Measurements from ENCODE around the gene ATP6V0D1.
"Not testable (repeated sequence)": the region's sequence is repeated elsewhere in the genome, so short reads cannot be mapped to it uniquely, and the experiment has no call there.

ATP6V0D1 gene

DNA sequence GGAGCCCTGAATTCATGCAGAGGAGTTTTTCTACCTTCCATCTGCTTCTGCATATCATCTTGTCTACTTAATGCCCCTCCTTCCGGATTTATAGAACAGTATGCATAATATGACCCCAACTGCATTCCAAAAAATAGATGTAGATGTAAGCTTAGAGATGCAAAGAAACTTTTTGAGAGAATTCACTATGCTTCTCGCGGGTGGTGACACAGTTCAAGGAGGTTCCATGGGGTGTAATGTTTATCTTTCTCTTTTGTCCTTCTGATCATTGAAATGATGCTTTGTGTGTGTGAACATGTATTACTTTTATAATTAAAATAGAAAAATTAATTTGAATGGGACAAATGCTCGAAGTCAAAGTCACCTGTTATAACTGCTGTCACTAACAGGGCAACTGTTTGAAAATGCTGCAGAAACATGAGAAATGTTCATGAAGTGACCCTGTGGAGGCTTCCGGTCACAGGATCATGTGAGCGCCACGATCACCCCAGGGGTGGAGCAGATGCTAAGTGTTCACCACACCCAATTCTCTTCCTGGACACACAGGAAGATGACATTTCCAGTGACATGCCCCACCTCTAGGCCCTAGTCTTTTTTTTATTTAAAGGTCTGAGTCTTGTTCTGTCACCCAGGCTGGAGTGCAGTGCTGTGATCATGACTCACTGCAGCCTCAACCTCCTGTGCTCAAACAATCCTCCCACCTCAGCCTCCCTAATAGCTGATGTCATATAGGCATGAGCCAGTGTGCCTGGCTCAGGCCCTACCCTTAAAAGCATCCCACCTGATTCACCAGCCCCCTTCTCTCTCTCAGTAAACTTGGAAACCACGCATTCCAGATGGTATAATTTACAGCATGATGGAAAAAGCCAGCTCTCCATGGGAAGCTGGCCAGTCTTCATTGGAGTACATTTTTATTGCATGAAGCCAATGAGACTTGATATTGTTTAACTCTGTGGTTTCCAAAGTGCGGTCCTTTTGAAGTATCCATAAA, 23.4 kb upstream of the ATP6V0D1 start:
- DNase-seq (ENCODE audit: low read depth in 2 of 2), result peak; percentile 35 to 41

- no peak for DNase-seq (ENCODE audit: low read depth in 2 of 2)
Observed at GRCh38 chr16:67499106-67499505, 18.1 kb upstream of the ATP6V0D1 start.

GRCh38 chr16:67490335-67491096, 9.6 kb upstream of the ATP6V0D1 start:
- no peak for DNase-seq (ENCODE audit: low read depth in 2 of 2)

- no peak for DNase-seq (ENCODE audit: low read depth in 2 of 2)
Observed at GRCh38 chr16:67489401-67490083, 8.6 kb upstream of the ATP6V0D1 start.

DNA sequence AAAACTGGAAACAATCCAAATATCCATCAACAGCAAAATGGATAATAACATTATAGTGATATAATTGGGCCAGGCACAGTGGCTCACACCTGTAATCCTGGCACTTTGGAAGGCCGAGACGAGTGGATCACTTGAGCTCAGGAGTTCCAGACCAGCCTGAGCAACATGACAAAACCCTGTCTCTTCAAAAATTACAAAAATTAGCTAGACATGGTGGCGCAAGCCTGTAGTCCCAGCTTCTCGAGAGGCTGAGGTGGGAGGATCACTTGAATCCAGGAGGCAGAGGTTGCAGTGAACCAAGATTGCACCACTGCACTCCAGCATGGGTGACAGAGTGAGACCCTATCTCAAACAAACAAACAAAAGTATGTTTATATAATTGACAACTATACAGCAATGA, 6.6 kb upstream of the ATP6V0D1 start:
- not testable (repeated sequence) for DNase-seq (ENCODE audit: low read depth in 2 of 2)

DNA sequence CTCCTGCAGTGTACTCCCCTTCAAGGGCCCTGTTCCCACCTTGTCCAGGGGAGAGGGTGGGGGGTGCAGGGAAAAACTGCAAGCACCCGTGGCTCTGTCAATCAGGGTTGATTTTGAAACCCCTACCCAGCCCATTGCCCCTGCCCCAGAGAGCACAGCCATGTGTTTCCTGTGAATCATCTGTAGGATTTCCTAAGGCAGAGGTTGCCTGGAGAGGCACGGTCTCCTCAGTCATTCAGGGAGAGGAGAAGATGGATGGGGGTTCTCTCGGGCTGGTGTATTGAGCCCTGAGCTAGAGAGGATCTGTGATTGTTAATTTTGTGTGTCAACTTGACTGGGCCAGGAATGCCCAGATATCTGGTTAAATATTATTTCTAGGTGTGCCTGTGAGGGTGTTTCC, 5.8 kb upstream of the ATP6V0D1 start:
- DNase-seq (ENCODE audit: low read depth in 2 of 2), result no peak

DNA sequence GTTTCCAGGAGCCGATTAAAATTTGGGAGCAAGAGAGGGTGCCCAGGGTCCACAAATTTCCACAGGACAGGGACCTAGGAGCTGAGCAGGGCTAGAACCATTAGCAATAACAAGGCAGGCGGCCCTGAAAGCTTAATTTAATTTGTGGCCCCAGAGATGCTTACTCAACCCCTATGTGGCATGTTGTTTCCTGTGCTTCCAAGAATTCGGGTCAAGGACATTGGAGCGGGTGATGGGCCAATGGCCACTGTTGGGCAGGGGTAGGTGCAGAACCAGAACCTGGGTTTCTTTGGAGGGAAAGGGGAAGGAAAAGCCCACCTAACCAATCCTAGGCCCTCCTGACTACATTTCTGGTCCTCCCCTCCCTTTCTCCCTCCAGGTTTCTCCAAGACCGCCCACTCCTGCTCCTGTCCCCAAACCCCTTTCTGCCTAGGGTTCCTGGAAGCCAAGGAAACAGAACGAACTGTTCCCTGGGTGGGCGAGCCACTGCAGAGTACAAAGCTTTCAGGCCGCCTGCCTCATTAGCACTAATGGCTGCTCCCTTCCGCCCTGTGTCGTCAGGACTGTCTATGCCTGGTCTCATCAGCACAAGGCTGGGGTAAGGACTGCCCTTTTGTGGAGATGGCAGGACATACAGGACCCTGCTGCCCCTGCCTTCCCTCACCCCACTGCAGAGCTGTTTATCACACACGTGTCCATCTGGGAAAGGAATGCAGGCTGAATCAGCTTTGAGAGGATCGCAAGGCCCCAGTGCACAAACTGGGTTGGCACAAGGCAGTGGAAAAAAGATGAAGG, 3.0 kb upstream of the ATP6V0D1 start:
- DNase-seq (ENCODE audit: low read depth in 2 of 2), result no peak

DNA sequence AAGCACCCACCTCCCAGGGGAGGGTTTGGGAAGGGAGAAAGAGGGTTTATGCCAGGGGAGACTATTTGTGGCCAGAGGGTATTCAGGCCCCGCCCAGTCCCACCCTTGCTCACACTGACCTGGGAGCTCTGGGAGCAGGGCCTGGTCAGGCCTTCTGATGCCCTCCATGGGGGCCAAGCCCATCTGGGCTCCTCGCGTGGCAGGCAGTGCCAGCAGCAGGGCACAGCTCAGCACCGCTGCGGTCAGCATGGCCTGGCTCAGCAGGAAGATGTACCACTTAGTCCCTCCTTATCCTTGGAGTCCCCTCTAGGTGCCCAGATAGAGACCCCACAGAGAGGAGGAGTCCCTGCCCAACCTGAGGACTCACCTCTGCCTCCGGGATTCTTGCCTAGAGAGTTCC, 2.2 kb upstream of the ATP6V0D1 start, which contains the start of gene AGRP:
Gene AGRP, minus strand, starts transcription at position 398 of the 400 bp plus-strand sequence. Its CDS starts 149 bp downstream, at position 249.
- DNase-seq (ENCODE audit: low read depth in 2 of 2), result no peak

DNA sequence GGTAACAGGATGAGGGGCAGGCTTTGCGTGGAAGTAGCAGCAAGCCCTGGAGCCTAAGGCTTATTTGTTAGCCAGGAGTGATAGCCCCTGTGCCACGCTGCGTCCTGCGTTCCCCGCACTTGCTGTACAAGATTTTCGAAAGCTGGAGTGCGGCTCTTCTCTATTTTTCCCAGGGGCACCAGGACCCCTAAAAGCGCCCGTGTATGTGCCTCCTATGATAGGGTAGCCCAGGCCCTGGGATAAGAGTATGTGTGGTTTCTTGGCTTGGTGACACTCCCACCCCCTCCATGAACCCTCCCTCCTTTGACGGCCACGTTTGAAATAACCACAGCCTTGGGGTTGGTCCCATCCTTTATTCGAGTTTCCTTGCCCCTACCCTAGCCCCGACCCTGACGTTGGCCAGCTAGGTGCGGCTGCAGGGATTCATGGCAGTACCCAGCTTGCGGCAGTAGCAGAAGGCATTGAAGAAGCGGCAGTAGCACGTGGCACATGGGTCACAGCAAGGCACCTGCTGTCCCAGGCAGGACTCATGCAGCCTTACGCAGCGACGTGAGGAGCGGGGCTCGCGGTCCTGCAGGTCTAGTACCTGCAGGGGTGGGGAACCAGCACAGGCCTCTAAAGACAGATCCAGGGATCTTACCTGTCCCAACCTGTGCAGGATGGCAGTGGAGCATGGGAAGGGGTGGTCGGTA, 1.4 kb upstream of the ATP6V0D1 start:
- no peak for DNase-seq (ENCODE audit: low read depth in 2 of 2)

DNA sequence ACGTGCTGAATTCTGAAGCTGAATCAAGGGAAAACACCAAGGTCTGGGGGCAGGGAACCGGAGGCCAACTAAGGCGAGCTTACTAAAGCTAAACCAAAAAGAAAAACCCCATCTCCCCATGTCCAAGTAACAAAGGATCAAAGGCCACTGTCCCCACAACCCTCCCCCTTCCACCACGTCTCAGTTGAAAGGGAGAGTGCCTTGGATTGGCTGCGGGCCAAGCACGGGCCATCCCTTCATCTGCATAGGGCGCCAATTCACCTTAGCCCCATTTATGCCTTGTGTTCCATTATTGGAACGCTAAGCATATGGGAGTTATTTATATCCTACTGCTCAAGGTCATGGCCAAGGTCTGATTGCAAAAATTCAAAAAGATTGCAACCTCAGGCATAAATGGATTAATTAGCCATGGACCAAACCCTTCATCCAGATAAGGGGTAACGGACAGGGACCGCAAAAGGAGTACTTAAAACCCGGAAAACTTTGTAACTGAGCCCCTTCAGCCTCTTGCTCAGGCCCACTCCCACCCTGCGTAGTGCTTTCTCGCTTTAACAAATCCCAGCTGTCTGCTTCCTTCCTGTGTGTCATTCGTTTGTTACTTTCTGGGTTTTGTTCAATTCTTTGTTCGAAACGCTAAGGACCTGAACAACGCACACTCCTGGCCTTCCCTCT, 740 bp upstream of the ATP6V0D1 start:
- peak; percentile 3 to 18 for DNase-seq (ENCODE audit: low read depth in 2 of 2)

- DNase-seq (ENCODE audit: low read depth in 2 of 2), result no peak
Observed at GRCh38 chr16:67477960-67478554, 2.9 kb downstream of the ATP6V0D1 start.

DNA sequence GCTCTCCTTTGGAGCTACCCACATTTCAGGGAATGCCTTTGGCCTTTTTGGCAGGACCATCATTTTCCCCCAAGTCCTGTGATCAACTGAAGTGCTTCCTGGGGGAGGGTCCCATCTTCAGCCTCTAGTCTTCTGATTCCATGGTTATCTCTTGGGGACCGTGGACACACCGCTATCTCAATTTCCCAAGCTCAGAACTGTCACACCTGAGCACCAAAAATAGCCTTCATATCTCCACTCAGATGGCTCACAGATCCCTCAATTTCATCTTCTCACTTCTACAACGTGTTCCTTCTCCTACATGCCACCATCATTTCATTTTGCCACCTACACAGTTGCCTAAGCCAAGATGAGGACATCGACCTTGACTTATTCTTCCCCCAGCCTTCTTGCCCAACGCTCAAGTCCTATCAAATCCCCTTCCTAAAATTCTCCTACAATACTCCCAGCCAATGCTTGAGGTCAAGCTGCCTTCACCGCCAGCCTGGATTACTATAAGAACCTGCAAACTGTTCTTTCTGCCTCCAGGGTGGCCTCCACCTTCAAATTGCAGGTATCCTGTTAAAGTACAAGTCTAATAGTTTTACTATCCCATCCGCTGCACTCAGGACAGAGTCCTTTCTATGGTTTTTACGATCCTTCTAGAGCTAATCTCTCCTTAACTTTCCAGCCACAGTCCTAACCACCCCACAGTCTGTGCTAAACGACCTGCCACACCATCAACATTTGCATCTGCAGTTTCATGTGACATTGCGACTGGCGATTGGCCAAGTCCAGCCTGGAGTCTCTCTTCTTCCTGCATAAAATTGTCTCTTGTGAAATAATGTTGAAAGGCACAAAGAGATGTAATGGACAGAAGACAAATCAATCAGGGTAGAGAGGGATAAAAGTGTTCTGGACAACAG, 6.2 kb downstream of the ATP6V0D1 start:
- DNase-seq (ENCODE audit: low read depth in 2 of 2), result no peak

- no peak for DNase-seq (ENCODE audit: low read depth in 2 of 2)
Observed at GRCh38 chr16:67471758-67472384, 9.1 kb downstream of the ATP6V0D1 start.

DNA sequence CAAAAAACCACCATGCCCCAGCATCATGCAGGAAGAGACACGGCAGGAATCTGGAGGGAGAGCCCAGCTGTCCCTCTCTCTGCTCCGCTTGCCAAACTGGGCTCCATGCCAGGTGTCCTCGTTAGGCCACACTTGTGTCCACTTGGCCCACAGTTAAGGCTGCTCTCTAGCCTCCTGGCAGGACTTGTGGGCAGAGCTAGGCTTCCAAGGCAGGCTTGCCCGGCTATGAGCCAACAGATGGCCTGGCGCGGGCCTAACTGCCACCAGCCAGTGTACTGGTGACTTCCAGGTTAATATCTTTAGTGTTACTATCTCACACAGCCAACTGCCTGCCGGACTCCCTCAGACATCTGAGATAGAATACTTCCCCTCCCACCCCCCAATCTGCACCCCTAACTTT, 10.6 kb downstream of the ATP6V0D1 start:
- no peak for DNase-seq (ENCODE audit: low read depth in 2 of 2)

GRCh38 chr16:67468731-67469130, 12.2 kb downstream of the ATP6V0D1 start:
- no peak for DNase-seq (ENCODE audit: low read depth in 2 of 2)

DNA sequence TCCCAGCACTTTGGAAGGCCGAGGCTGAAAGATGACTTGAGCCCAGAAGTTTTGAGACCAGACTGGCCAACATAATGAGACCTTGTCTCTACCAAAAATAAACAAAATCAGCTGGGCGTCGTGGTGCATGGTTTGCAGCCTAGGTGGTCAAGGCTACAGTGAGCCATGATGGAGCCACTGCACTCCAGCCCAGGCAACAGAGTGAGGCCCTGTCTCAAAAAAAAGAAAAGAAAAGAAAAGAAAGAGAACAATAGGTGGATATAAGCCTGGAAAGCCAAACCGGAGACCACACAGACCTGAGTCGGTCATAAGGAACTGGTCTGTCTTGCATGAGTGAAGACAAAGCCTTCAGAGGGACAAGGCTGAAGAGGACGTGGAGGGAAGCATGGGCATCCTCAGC, 14.4 kb downstream of the ATP6V0D1 start:
- no peak for DNase-seq (ENCODE audit: low read depth in 2 of 2)

DNA sequence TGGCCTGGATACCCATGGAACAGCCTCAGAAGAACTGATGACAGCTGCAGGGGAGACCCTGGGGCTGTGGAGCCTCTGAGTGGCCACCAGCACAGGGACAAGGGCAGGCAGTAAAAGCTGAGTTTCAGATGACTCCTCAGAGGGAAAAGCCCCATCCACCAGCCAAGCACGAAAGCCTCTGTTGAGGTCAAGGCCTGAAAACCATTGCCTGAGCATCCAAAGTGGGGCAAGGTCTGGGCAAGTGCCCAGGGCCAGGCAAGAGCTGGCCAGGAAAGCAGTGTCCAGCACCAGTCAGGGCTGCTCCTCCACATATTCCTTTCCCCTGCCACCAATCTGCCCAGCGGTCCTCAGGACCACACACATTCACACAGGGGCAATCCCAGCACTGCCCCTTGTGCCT, 16.4 kb downstream of the ATP6V0D1 start:
- DNase-seq (ENCODE audit: low read depth in 2 of 2), result no peak

DNA sequence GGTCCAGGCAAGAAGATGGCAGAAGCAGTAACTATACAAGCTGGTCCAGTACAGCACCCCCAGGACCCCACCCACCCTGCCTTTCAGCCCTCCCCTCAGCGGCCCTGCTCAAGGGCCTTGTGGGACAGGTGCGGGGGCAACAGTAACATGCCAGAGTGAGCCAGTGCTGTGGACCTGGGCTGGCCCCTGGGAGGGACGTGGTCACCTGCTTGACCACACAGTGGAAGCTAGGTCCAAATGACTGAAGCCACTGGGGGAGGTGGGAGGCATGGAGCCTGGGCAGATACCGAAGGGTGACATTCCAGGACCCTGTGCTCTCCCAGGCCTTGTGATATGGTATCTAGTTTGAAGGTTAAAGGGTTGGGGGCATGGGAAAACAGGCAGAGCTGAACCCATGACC, 17.3 kb downstream of the ATP6V0D1 start:
- DNase-seq (ENCODE audit: low read depth in 2 of 2), result no peak

Data from stimulated activated CD8-positive, alpha-beta memory T cell treated with anti-CD3 and anti-CD28 coated beads, Interleukin-7, amount 100 ng/mL, for 4 hours (primary cell).